HG03571 (cell line): Measurements from ENCODE around the gene MCRS1.
"Not testable (repeated sequence)": the region's sequence is repeated elsewhere in the genome, so short reads cannot be mapped to it uniquely, and the experiment has no call there.

Experiments
- ATAC-seq: cut with Tn5 transposase; IDR thresholded peaks from one replicate; pipeline ENCODE4 v1.9.1; 2021; ENCODE audit not compliant: unreplicated experiment

Gene MCRS1

GRCh38 chr12:49524660-49525324 lies 43.1 kb downstream of the MCRS1 start:
- no peak for ATAC-seq

GRCh38 chr12:49521389-49521788 lies 46.6 kb downstream of the MCRS1 start:
- ATAC-seq: no peak

- ATAC-seq: no peak
Measured at GRCh38 chr12:49519574-49519936, 48.4 kb downstream of the MCRS1 start.

- no peak for ATAC-seq
Measured at GRCh38 chr12:49518914-49519573, 48.9 kb downstream of the MCRS1 start.

GRCh38 chr12:49515266-49515665 lies 52.7 kb downstream of the MCRS1 start:
- no peak for ATAC-seq

GRCh38 chr12:49512546-49512945 lies 55.4 kb downstream of the MCRS1 start:
- ATAC-seq: no peak

- no peak for ATAC-seq
Measured at GRCh38 chr12:49511410-49511809, 56.5 kb downstream of the MCRS1 start.

- ATAC-seq: not testable (repeated sequence)
Measured at GRCh38 chr12:49509681-49510080, 58.3 kb downstream of the MCRS1 start.
